ENCODE measurements around the gene CAMTA1. TPM values are rescaled to one million over a fixed set of nuclear protein-coding genes. Genes with fewer than 3 reads are reported as not detected.

The CAMTA1 gene
- total RNA-seq, 1 donor from 2014 or later, result 62.9 TPM

GRCh38 chr1:7302126-7302525 is 516.9 kb downstream of the CAMTA1 start:
- Histone ChIP-seq H3K27me3 (no peaks in the 10 kb centered on the region), H3K4me1 (peaks cover 4% of the 10 kb centered on the region), H3K4me3 (no peak overlapping the region), H3K27ac (no peak overlapping the region), H3K9me3 (no peaks in the 10 kb centered on the region), H3K36me3 (no peaks in the 10 kb centered on the region)
- DNase-seq (ENCODE audit: extremely low spot score in 2 of 2), result no peak
- TF ChIP-seq CTCF (IDR thresholded peaks at IDR 0.05) (no peak), POLR2AphosphoS5 (IDR thresholded peaks at IDR 0.05; ENCODE audit: insufficient read depth in 1 of 2, low read depth in 1 of 2) (no peak), POLR2A (IDR thresholded peaks at IDR 0.05) (no peak)
- intact Hi-C loops (cut with DNase I), result no loop called here

- H3K4me1 ChIP-seq, result peaks cover 4% of the 10 kb centered on the region
- no peak for DNase-seq (ENCODE audit: extremely low spot score in 2 of 2)
- H3K9me3 ChIP-seq, result no peaks in the 10 kb centered on the region
- H3K27ac ChIP-seq, result no peak overlapping the region
- no peaks in the 10 kb centered on the region for H3K36me3 ChIP-seq
- intact Hi-C loops (cut with DNase I), result no loop called here
- H3K27me3 ChIP-seq, result no peaks in the 10 kb centered on the region
- H3K4me3 ChIP-seq, result no peak overlapping the region
- TF ChIP-seq CTCF (IDR thresholded peaks at IDR 0.05), result no peak
- TF ChIP-seq POLR2A (IDR thresholded peaks at IDR 0.05), result no peak
- no peak for TF ChIP-seq POLR2AphosphoS5 (IDR thresholded peaks at IDR 0.05; ENCODE audit: insufficient read depth in 1 of 2, low read depth in 1 of 2)
Measured at GRCh38 chr1:7302873-7303272, 517.6 kb downstream of the CAMTA1 start.

GRCh38 chr1:7303554-7304317 is 518.5 kb downstream of the CAMTA1 start:
- no peak overlapping the region for H3K4me3 ChIP-seq
- intact Hi-C loops (cut with DNase I), result no loop called here
- peak in 1 of 2 donors; percentile 65 for DNase-seq (ENCODE audit: extremely low spot score in 2 of 2)
- H3K4me1 ChIP-seq, result peaks cover 4% of the 10 kb centered on the region
- no peak overlapping the region for H3K27ac ChIP-seq
- no peaks in the 10 kb centered on the region for H3K36me3 ChIP-seq
- no peaks in the 10 kb centered on the region for H3K27me3 ChIP-seq
- no peaks in the 10 kb centered on the region for H3K9me3 ChIP-seq
- no peak for TF ChIP-seq POLR2A (IDR thresholded peaks at IDR 0.05)
- TF ChIP-seq CTCF (IDR thresholded peaks at IDR 0.05), result no peak
- TF ChIP-seq POLR2AphosphoS5 (IDR thresholded peaks at IDR 0.05; ENCODE audit: insufficient read depth in 1 of 2, low read depth in 1 of 2), result no peak

- intact Hi-C loops (cut with DNase I), result no loop called here
- Histone ChIP-seq H3K9me3 (no peaks in the 10 kb centered on the region), H3K36me3 (no peaks in the 10 kb centered on the region), H3K27ac (no peak overlapping the region), H3K4me1 (no peaks in the 10 kb centered on the region), H3K27me3 (no peaks in the 10 kb centered on the region), H3K4me3 (no peak overlapping the region)
- TF ChIP-seq POLR2A (IDR thresholded peaks at IDR 0.05) (no peak), CTCF (IDR thresholded peaks at IDR 0.05) (no peak), POLR2AphosphoS5 (IDR thresholded peaks at IDR 0.05; ENCODE audit: insufficient read depth in 1 of 2, low read depth in 1 of 2) (no peak)
- no peak for DNase-seq (ENCODE audit: extremely low spot score in 2 of 2)
Measured at GRCh38 chr1:7313081-7313546, 527.9 kb downstream of the CAMTA1 start.

- H3K4me3 ChIP-seq, result no peak overlapping the region
- no peaks in the 10 kb centered on the region for H3K27me3 ChIP-seq
- H3K9me3 ChIP-seq, result no peaks in the 10 kb centered on the region
- intact Hi-C loops (cut with DNase I), result no loop called here
- no peak for TF ChIP-seq CTCF (IDR thresholded peaks at IDR 0.05)
- TF ChIP-seq POLR2A (IDR thresholded peaks at IDR 0.05), result no peak
- TF ChIP-seq POLR2AphosphoS5 (IDR thresholded peaks at IDR 0.05; ENCODE audit: insufficient read depth in 1 of 2, low read depth in 1 of 2), result no peak
- H3K36me3 ChIP-seq, result no peaks in the 10 kb centered on the region
- no peak overlapping the region for H3K27ac ChIP-seq
- no peak for DNase-seq (ENCODE audit: extremely low spot score in 2 of 2)
- no peaks in the 10 kb centered on the region for H3K4me1 ChIP-seq
Measured at GRCh38 chr1:7313826-7314225, 528.6 kb downstream of the CAMTA1 start.
